Measurements from ENCODE around the gene CA12.
A peak's percentile ranks its signal among the peaks of the same experiment; 100 is the strongest.

CA12 gene

GRCh38 chr15:63385911-63386531, 4.4 kb upstream of the CA12 start:
- TF ChIP-seq CTCF (conservative IDR thresholded peaks at IDR 0.05; ENCODE audit: control insufficient read depth, insufficient read depth, low read depth, low read length) = no peak
- no peak for DNase-seq (ENCODE audit: low read depth)
- H3K4me3 ChIP-seq (ENCODE audit: control insufficient read depth, low read depth, low read length) = no peak overlapping the region

GRCh38 chr15:63384906-63385305, 3.3 kb upstream of the CA12 start:
- DNase-seq (ENCODE audit: low read depth) = no peak
- no peak for TF ChIP-seq CTCF (conservative IDR thresholded peaks at IDR 0.05; ENCODE audit: control insufficient read depth, insufficient read depth, low read depth, low read length)
- no peak overlapping the region for H3K4me3 ChIP-seq (ENCODE audit: control insufficient read depth, low read depth, low read length)

- TF ChIP-seq CTCF (conservative IDR thresholded peaks at IDR 0.05; ENCODE audit: control insufficient read depth, insufficient read depth, low read depth, low read length) = no peak
- DNase-seq (ENCODE audit: low read depth) = no peak
- no peak overlapping the region for H3K4me3 ChIP-seq (ENCODE audit: control insufficient read depth, low read depth, low read length)
Measured at GRCh38 chr15:63382966-63383710, 1.5 kb upstream of the CA12 start.

GRCh38 chr15:63380808-63381282, 801 bp downstream of the CA12 start:
- peak; percentile 54 for DNase-seq (ENCODE audit: low read depth)

GRCh38 chr15:63380151-63380807, 1.4 kb downstream of the CA12 start:
- peak overlapping the region; percentile 82 for H3K4me3 ChIP-seq (ENCODE audit: control insufficient read depth, low read depth, low read length)
- TF ChIP-seq CTCF (conservative IDR thresholded peaks at IDR 0.05; ENCODE audit: control insufficient read depth, insufficient read depth, low read depth, low read length) = no peak

More at GRCh38 chr15:63380808-63381282, 801 bp downstream of the CA12 start:
- TF ChIP-seq CTCF (conservative IDR thresholded peaks at IDR 0.05; ENCODE audit: control insufficient read depth, insufficient read depth, low read depth, low read length) = no peak
- H3K4me3 ChIP-seq (ENCODE audit: control insufficient read depth, low read depth, low read length) = peak overlapping the region; percentile 82

GRCh38 chr15:63379492-63380150, 2.0 kb downstream of the CA12 start:
- H3K4me3 ChIP-seq (ENCODE audit: control insufficient read depth, low read depth, low read length) = peak overlapping the region; percentile 82
- peak; percentile 34 for DNase-seq (ENCODE audit: low read depth)
- no peak for TF ChIP-seq CTCF (conservative IDR thresholded peaks at IDR 0.05; ENCODE audit: control insufficient read depth, insufficient read depth, low read depth, low read length)

More at GRCh38 chr15:63380151-63380807, 1.4 kb downstream of the CA12 start:
- no peak for DNase-seq (ENCODE audit: low read depth)
